Gastroesophageal sphincter (tissue), 3 donors: ENCODE results near the gene EPHA6.

Experiments used
- EP300 ChIP-seq: sonication (generic); formaldehyde crosslinking; IDR thresholded peaks from one replicate; pipeline ENCODE4 v1.6.1; 2017; ENCODE audit warnings: antibody characterized with exemption, mild to moderate bottlenecking
- POLR2A ChIP-seq, 2 donors: fragments of 450-650 bp; IDR thresholded peaks; one replicate each; pipeline ENCODE4 v1.6.1; 2017; ENCODE audit warnings: antibody characterized with exemption in 2 of 2, mild to moderate bottlenecking in 2 of 2, moderate library complexity in 1 of 2
- POLR2AphosphoS5 ChIP-seq: sonication (generic); formaldehyde crosslinking; IDR thresholded peaks from one replicate; pipeline ENCODE4 v1.6.1; 2017; ENCODE audit warnings: antibody characterized with exemption
- TF ChIP-seq, protein P1 (sequence below), 4 experiments: fragments of 200-600 bp in 2 of 4; fragments of 450-650 bp in 2 of 4; sonication (generic) in 1 of 4; IDR thresholded peaks; one replicate each; pipeline ENCODE4 v1.5.1; 2017 to 2019; ENCODE audit warnings: antibody characterized with exemption in 4 of 4, mild to moderate bottlenecking in 2 of 4, moderate library complexity in 2 of 4

DNA sequence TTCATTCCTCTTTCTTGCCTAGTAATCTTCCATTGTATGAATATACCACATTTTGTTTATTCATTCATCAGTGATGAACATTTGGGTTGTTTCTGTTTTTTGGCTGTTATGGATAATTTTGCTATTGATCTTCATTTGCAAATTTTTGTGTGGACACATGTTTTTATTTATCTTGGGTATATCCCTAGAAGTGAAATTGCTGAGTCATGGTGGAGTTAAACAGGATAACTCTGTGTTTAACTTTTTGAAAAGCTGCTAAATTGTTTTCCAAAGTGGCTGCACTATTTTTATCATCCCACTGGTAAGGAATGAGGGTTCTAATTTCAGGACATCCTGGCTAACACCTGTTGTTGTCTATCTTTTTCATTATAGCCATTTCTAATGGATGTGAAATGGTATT lies 875.6 kb downstream of the EPHA6 start:
- TF ChIP-seq, protein P1, sequence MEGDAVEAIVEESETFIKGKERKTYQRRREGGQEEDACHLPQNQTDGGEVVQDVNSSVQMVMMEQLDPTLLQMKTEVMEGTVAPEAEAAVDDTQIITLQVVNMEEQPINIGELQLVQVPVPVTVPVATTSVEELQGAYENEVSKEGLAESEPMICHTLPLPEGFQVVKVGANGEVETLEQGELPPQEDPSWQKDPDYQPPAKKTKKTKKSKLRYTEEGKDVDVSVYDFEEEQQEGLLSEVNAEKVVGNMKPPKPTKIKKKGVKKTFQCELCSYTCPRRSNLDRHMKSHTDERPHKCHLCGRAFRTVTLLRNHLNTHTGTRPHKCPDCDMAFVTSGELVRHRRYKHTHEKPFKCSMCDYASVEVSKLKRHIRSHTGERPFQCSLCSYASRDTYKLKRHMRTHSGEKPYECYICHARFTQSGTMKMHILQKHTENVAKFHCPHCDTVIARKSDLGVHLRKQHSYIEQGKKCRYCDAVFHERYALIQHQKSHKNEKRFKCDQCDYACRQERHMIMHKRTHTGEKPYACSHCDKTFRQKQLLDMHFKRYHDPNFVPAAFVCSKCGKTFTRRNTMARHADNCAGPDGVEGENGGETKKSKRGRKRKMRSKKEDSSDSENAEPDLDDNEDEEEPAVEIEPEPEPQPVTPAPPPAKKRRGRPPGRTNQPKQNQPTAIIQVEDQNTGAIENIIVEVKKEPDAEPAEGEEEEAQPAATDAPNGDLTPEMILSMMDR (IDR thresholded peaks at IDR 0.05) = no peak
- TF ChIP-seq POLR2A (IDR thresholded peaks at IDR 0.05) = no peak
- no peak for TF ChIP-seq POLR2AphosphoS5
- no peak for TF ChIP-seq EP300
